ENCODE results near the gene UBE2G1. TPM values are rescaled to one million over a fixed set of nuclear protein-coding genes. Genes with fewer than 3 reads are reported as not detected.
A peak's percentile ranks its signal among the peaks of the same experiment; 100 is the strongest.

UBE2G1 gene
- total RNA-seq, 1 experiment from 2014 or later, result 68.2 TPM

- no peak for DNase-seq (ENCODE audit: low read depth)
These were observed 117.8 kb downstream of the UBE2G1 start for GRCh38 chr17:4248504-4249277.

GRCh38 chr17:4247971-4248388, 118.5 kb downstream of the UBE2G1 start:
- DNase-seq (ENCODE audit: low read depth), result no peak

DNA sequence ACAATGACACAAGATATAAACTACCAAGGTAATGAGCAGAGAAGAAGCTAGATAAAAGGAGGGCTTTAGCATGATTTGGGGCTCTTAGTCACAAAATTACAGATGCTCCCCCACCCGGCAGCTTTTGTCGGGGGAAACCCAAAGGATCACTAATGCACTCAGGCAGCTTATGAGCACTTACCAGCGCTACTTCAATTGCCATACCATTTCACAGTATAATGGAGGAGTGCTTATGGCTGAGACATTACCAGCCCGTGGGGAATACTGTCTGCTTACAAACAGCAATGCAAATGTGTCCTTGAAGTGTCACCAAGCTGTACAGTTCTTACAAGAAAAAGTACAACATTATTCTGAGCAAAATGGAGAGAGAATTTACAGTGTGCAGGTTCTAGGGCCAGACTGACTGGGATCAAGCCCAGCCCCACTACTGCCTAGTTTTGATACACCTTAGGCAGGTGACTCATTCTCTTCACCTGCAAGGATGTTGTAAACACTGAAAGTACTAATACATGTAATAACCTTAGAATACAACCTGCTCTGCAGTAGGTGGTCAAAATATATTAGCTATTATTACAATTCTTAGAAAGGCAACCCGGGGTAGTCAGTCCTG, 119.0 kb downstream of the UBE2G1 start:
- no peak for DNase-seq (ENCODE audit: low read depth)

DNA sequence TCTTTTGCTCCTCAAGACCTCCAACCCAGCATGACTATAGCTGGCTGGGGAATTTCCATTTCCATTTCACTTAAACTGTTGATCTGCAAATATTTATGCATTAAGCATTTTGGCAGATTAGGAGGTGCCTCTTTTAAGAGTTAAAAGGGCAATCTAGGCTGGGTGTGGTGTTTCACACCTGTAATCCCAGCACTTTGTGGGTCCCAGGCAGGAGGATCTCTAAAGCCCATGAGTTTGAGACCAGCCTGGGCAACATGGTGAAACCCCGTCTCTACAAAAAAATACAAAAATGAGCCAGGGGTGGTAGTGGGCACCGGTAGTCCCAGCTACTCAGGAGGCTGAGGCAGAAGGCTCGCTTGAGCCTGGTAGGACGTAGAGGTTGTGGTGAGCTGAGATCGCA, 119.8 kb downstream of the UBE2G1 start:
- no peak for DNase-seq (ENCODE audit: low read depth)

DNA sequence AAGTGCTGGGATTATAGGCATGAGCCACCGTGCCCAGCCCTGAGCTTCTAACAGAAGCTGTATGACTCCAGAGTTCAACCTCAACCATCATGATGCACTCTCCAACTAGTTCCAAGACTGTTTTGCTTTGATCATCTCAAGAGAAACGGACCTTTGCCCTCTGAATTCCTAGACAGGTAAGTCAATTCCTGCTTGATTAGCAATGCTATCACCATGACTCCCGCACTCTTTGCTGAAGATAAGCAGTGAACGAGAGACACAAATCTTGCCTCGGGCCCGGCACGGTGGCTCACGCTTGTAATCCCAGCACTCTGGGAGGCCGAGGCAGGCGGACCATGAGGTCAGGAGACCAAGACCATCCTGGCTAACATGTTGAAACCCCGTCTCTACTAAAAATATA, 124.9 kb downstream of the UBE2G1 start:
- DNase-seq (ENCODE audit: low read depth), result no peak

GRCh38 chr17:4236456-4236855, 130.0 kb downstream of the UBE2G1 start:
- no peak for DNase-seq (ENCODE audit: low read depth)

- no peak for DNase-seq (ENCODE audit: low read depth)
These were observed 130.8 kb downstream of the UBE2G1 start for GRCh38 chr17:4235372-4236279.

DNA sequence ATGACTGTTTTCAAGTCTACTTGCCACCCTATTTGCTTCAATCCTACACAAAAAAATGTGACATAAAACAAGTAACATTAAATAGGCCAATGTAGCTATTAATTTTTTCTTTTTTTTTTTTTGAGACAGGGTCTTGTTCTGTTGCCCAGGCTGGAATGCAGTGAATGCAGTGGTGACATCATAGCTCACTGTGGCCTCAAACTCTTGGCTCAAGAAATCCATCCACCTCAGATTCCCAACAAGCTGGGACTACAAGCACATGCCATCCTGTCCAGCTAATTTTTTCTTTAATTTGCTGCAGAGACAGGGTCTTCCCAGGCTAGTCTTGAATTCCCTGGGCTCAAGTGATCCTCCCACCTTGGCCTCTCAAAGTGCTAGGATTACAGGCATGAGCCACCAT, 132.1 kb downstream of the UBE2G1 start:
- no peak for DNase-seq (ENCODE audit: low read depth)

DNA sequence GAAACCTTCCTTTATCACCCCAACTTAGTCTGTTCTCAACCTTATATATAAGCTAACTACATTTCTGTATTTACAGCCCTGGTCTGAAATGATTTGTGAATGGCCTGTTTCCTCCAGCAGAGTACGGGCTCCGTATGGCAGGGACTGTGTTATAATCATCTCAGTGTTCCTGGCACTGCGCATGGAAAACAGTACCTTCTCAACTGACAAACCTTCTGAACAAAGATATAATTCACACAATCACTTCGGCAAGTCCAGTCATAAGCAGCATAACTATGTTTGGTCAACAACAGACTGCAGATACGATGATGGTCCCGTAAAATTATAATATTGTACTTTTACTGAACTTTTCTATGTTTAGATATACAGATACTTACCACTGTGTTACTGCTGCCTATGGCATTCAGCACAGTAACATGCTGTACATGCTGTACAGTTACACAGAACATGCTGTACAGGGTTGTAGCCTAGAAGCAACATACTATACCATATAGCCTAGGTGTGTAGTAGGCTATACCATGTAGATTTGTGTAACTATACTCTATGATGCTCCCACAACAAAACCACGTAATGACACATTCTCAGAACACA, 132.7 kb downstream of the UBE2G1 start:
- no peak for DNase-seq (ENCODE audit: low read depth)

GRCh38 chr17:4232168-4232813, 134.2 kb downstream of the UBE2G1 start:
- peak; percentile 12 for DNase-seq (ENCODE audit: low read depth)

- peak; percentile 73 for DNase-seq (ENCODE audit: low read depth)
These were observed 136.6 kb downstream of the UBE2G1 start for GRCh38 chr17:4229627-4230541.

- no peak for DNase-seq (ENCODE audit: low read depth)
These were observed 144.4 kb downstream of the UBE2G1 start for GRCh38 chr17:4221899-4222659.

DNA sequence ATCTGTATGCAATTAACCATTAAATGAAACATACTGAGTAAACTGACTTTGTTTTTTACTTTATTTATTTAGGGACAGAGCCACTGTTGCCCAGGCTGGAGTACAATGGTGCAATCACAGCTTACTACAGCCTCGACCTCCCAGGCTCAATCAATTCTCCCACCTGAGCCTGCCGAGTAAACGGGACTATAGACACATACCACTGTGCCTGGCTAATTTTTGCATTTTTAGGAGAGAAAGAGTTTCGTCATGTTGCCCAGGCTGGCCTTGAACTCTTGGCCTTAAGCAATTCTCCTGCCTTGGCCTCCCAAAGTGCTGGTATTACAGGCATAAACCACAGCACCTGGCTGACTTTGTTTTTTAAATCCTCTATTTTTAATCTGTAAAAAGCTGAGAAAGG, 145.3 kb downstream of the UBE2G1 start:
- DNase-seq (ENCODE audit: low read depth), result no peak

- DNase-seq (ENCODE audit: low read depth), result no peak
These were observed 145.8 kb downstream of the UBE2G1 start for GRCh38 chr17:4220655-4221054.

Other genes with a start within 250 kb of the UBE2G1 start
- 11.5 and 18.2 TPM in 2 replicates for gene ZZEF1, start 223.6 kb downstream of the UBE2G1 start, total RNA-seq (2014; rRNA removed; shearing (Covaris generic))
- gene CYB5D2, start 223.5 kb downstream of the UBE2G1 start, total RNA-seq (2014; rRNA removed; shearing (Covaris generic)), result 15.8 and 19.2 TPM in 2 replicates
- gene ANKFY1, start 102.7 kb downstream of the UBE2G1 start, total RNA-seq (2014; rRNA removed; shearing (Covaris generic)), result 27.1 and 30.7 TPM in 2 replicates
- gene SPNS3, start 67.3 kb upstream of the UBE2G1 start, total RNA-seq (2014; rRNA removed; shearing (Covaris generic)), result 0.11 TPM in 1 of 2 replicates, not detected in the other
- not detected in 2 replicates for gene SPNS2, start 132.2 kb upstream of the UBE2G1 start, total RNA-seq (2014; rRNA removed; shearing (Covaris generic))
- gene MYBBP1A, start 188.7 kb upstream of the UBE2G1 start, total RNA-seq (2014; rRNA removed; shearing (Covaris generic)), result 174 and 179 TPM in 2 replicates
- gene GGT6, start 193.9 kb upstream of the UBE2G1 start, total RNA-seq (2014; rRNA removed; shearing (Covaris generic)), result not detected in 2 replicates
- gene SMTNL2, start 217.9 kb upstream of the UBE2G1 start, total RNA-seq (2014; rRNA removed; shearing (Covaris generic)), result not detected in 2 replicates